H1 (cell line): ENCODE results near the gene C1QTNF4.
"Not testable (repeated sequence)": the region's sequence is repeated elsewhere in the genome, so short reads cannot be mapped to it uniquely, and the experiment has no call there.

ENCODE experiments used
- CTCF ChIP-seq, 3 experiments: IDR thresholded peaks; 1 replicate in 2 of 3; 2 replicates in 1 of 3; pipeline versions ENCODE4 v1.5.1 to v1.6.1; 2011; ENCODE audit warnings: low read length in 3 of 3, mild to moderate bottlenecking in 3 of 3, inconsistent platforms in 2 of 3, low read depth in 1 of 3, moderate library complexity in 1 of 3; ENCODE audit not compliant: insufficient read depth in 1 of 3; ENCODE audit errors: control extremely low read depth in 1 of 3
- JUND ChIP-seq: IDR thresholded peaks from 2 replicates; pipeline ENCODE4 v1.6.1; 2011; ENCODE audit warnings: mild to moderate bottlenecking, improper control_type of control experiment, low read length
- MAX ChIP-seq: IDR thresholded peaks from 2 replicates; pipeline ENCODE4 v1.6.1; 2012; ENCODE audit warnings: inconsistent platforms
- RAD21 ChIP-seq, 2 experiments: IDR thresholded peaks in 1 of 2; conservative IDR thresholded peaks in 1 of 2; 2 replicates each; pipeline ENCODE4 v1.6.1; 2011; ENCODE audit warnings: low read depth in 2 of 2, low read length in 2 of 2, improper control_type of control experiment in 1 of 2, inconsistent platforms in 1 of 2, mild to moderate bottlenecking in 1 of 2, moderate library complexity in 1 of 2
- USF2 ChIP-seq: IDR thresholded peaks from 2 replicates; pipeline ENCODE4 v1.6.1; 2011; ENCODE audit warnings: low read length, improper control_type of control experiment

GRCh38 chr11:47640506-47640905 is 46.3 kb upstream of the C1QTNF4 start:
- TF ChIP-seq CTCF (IDR thresholded peaks at IDR 0.05; ENCODE audit: control extremely low read depth in 1 of 3, insufficient read depth in 1 of 3, low read depth in 1 of 3, low read length in 3 of 3); RAD21 (IDR thresholded peaks at IDR 0.05 in 1 of 2, conservative IDR thresholded peaks at IDR 0.05 in 1 of 2; ENCODE audit: low read depth in 2 of 2, low read length in 2 of 2); USF2; MAX; JUND: not testable (repeated sequence)
